C4-2B (cell line): ENCODE measurements around the gene CCDC148.

ENCODE experiments used
- CTCF ChIP-seq: fragments of 450-650 bp; conservative IDR thresholded peaks from 2 replicates; pipeline ENCODE4 v1.5.1; 2017; ENCODE audit warnings: mild to moderate bottlenecking
- ZFX ChIP-seq: fragments of 450-650 bp; IDR thresholded peaks from 2 replicates; pipeline ENCODE4 v1.6.1; 2017

- TF ChIP-seq ZFX (no peak), CTCF (no peak)
Measured at GRCh38 chr2:158128168-158128973, 328.2 kb downstream of the CCDC148 start.
